HG02885 (cell line): Measurements from ENCODE around the gene DLGAP1.

Experiments used
- ATAC-seq: cut with Tn5 transposase; IDR thresholded peaks from one replicate; pipeline ENCODE4 v1.9.1; 2021; ENCODE audit warnings: mild to moderate bottlenecking; ENCODE audit not compliant: unreplicated experiment, poor library complexity

The DLGAP1 gene

GRCh38 chr18:4248686-4249085, 206.4 kb downstream of the DLGAP1 start:
- ATAC-seq: no peak

- no peak for ATAC-seq
These were observed 208.7 kb downstream of the DLGAP1 start for GRCh38 chr18:4246374-4246773.

GRCh38 chr18:4245456-4245855, 209.7 kb downstream of the DLGAP1 start:
- ATAC-seq: no peak

- no peak for ATAC-seq
These were observed 212.5 kb downstream of the DLGAP1 start for GRCh38 chr18:4242431-4243161.

DNA sequence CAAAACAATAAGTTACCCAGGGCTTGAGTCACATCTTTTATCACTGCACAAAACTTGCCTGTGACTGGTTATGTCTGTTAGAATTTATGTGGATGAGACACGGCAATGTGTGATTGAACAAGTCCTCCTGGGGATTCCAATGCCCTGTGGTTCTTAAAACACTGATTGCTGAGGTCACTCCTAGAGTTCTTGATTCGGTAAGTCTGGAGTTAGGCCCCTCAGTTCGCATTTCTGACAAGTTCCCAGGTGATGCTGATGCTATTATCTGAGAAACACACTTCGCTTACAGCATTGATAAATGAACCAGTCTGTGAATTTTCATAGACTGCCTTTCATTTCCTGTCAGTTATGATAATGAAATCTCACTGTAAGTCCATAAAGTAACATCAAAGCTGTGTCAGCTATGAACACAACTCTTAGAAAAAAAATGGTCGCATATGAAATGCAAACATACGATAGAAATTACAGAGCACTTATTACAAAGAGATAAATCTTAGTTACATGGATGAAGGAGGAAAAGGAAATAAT, 214.0 kb downstream of the DLGAP1 start:
- ATAC-seq: no peak

- no peak for ATAC-seq
These were observed 216.1 kb downstream of the DLGAP1 start for GRCh38 chr18:4238966-4239365.

DNA sequence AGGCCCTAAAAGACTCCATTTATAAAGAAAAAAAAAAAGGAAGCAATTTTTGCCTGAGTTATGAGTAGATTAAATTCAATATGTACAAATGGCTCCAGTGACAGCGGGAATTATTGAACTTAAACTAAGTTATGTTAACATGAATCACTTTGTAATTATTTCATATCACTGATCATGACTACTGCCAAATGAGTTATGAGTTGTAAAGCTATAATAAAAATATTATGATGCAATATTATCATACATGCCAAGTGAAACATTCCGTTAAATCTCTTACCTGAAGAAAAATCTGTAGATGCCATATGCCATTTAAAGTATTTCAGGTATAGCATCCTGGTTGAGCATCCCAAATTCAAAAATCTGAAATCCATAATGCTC, 217.5 kb downstream of the DLGAP1 start:
- ATAC-seq: no peak

GRCh38 chr18:4236940-4237663, 218.0 kb downstream of the DLGAP1 start:
- ATAC-seq: peak; percentile 74

DNA sequence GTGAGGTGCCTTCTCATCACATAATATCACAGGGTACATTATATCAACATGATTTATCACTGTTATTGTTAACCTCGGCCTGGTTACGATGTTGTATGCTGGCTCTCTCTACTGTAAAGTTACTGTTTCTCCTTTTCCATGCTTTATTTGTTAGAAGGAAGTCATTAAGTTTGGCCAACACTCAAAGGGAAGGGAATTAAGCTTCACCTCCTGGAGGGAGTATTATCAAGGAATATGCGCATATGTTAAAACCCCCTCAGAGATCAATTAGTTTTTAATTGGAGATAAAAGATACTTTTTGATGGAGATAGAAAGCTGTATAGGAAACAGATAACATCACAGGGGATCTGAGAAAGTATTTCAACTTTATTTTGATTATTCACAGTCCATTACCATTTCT, 221.6 kb downstream of the DLGAP1 start:
- ATAC-seq: no peak

DNA sequence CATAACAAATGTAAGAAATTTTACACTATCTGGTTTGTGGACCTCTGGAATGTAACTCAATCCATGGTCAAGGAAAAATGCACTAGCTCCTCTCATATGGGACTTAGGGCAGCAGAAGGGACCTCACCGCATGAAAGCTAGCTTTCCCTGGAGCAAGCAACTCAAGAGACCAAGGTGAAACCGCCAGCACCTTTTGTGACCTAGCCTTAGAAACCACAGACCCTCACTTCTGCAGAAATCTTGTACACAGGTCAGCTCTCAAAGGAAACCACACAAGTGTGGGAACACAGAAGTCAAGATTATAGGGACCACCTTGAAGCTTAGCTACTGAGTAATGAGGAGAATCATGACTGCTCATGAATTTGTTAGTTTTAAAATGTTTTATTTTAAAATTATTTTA, 222.5 kb downstream of the DLGAP1 start:
- ATAC-seq: peak; percentile 44

GRCh38 chr18:4231260-4231659, 223.8 kb downstream of the DLGAP1 start:
- no peak for ATAC-seq

DNA sequence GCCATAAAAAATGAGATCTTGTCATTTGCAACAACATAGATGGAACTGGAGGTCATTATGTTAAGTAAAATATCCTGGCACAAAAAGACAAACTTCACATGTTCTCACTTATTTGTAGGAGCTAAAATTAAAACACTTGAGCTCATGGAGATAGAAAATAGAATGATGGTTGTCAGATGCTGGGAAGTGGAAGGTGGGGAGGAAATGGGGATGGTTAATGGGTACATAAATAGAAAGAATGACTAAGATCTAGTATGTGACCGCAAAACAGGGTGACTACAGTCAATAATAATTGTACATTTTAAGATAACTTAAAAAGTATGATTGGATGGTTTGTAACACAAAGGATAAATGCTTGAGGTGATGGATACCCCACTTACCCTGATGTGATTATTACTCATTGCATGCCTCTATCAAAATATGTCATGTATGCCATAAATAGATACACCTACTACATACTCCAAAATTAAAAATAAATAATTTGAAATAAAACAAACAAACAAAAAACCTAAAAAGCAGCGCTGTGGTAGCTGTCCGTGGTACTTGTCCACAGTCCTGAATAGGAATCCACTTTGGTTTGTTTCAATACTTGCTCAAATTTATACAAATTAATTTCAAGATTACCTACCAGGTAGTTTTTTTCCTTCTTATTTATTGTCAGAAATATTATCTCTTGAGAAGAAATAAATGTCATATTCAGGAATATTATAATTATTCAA, 224.5 kb downstream of the DLGAP1 start:
- peak; percentile 63 for ATAC-seq

DNA sequence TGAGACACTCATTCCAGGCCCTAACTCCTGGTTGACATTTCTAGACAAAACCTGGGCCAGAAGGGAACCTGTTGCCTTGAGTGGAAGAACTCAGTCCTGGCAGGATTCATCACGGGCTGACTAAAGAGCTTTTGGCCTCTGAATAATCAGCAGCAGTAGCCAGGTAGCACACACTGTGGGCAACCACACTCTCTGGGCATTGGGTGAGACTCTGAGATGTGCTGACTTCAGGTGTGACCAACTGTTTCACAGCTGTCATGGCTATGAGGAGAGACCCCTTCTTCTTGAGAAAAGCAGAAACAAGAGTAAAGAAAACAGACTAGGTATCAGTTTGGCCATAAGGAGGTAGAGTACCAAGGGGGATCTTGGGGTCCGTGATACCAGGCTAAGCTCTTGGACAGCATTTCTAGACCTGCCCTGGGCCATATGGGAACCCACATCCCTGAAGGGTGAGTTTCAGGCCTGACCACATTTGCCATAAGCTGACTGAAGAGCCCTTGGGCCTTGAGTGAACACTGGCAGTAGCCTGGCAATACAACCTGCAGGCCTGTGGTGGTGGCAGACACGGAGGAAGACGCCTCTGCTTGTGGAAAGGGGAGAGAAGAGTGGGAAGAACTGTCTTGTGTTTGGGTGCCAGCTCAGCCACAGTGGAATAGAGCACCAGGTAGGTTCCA, 230.9 kb downstream of the DLGAP1 start:
- ATAC-seq: no peak

- no peak for ATAC-seq
These were observed 243.8 kb downstream of the DLGAP1 start for GRCh38 chr18:4211111-4211837.

GRCh38 chr18:4208366-4208765, 246.7 kb downstream of the DLGAP1 start:
- no peak for ATAC-seq

- no peak for ATAC-seq
These were observed 247.6 kb downstream of the DLGAP1 start for GRCh38 chr18:4207383-4207985.

- no peak for ATAC-seq
These were observed 250.7 kb downstream of the DLGAP1 start for GRCh38 chr18:4204438-4204720.

DNA sequence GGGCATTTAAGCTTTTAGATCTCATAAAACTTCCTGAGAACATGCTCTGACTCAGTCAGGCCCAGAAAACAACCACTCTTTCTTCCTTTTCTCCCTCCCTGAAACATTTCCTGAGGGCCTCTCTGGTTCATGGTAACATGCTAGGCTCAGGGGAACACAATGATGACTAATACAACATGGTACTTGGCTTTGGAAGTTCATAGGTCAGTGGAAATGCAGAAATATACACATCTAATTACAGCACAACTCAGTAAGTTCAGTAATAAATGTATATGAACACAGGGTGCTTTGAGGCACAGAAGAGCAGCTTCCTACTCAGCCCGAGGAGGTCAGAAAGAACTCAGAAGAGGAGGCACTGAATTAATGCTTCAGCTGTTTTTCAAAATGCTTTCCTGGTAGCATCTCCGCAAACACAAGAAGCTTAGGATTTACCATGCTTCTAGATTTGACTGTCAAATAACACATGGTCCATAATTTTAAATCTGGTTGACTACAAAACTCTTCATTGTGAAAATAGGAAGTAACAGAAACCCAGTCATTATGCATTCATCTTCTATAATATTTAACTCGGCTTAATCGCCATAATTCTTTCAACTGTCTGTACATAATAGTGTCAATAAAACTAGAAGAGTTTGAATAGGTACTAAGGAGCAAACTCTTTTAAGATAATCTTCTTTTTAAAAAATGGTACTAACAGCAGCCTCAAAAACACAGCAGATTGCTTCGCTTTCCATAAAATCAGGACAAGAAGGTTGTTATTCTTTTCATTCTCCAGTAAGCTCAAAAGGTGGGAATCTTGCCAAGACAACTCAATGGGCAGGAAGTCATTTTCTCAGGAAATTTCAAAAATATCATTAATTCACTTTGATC, 251.3 kb downstream of the DLGAP1 start:
- no peak for ATAC-seq

DNA sequence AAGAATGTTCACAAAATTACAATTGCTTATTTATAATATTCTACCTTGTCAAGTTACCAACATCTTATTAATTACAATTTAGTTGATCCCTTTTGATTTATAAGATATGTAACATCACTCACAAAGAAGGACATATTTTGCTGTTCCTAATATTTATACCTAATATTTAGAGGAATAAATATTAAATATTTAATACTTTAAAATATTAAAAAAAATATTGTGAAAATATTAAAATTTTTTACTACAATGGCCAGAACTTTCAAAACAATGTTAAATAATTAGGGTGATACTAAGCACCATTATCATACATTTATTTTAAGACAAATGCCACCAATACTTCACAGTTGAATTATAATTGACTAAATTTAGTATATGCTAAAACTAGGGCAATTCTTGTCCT, 254.7 kb downstream of the DLGAP1 start:
- no peak for ATAC-seq
